Measurements from ENCODE around the gene ADGRV1.
"Not testable (repeated sequence)": the region's sequence is repeated elsewhere in the genome, so short reads cannot be mapped to it uniquely, and the experiment has no call there.

ADGRV1 gene

GRCh38 chr5:91038180-91038808, 479.7 kb downstream of the ADGRV1 start:
- Mint-ChIP-seq H3K4me3 (no peak overlapping the region), H3K9me3 (no peaks in the 10 kb centered on the region)

GRCh38 chr5:91041132-91041531, 482.5 kb downstream of the ADGRV1 start:
- not testable (repeated sequence) for H3K4me3 Mint-ChIP-seq, H3K27ac Mint-ChIP-seq, H3K36me3 Mint-ChIP-seq, H3K27me3 Mint-ChIP-seq, H3K9me3 Mint-ChIP-seq, H3K4me1 Mint-ChIP-seq

More at GRCh38 chr5:91038180-91038808, 479.7 kb downstream of the ADGRV1 start:
- Mint-ChIP-seq H3K36me3 (no peaks in the 10 kb centered on the region), H3K27me3 (peaks cover 4% of the 10 kb centered on the region), H3K4me1 (no peaks in the 10 kb centered on the region), H3K27ac (no peak overlapping the region)

DNA sequence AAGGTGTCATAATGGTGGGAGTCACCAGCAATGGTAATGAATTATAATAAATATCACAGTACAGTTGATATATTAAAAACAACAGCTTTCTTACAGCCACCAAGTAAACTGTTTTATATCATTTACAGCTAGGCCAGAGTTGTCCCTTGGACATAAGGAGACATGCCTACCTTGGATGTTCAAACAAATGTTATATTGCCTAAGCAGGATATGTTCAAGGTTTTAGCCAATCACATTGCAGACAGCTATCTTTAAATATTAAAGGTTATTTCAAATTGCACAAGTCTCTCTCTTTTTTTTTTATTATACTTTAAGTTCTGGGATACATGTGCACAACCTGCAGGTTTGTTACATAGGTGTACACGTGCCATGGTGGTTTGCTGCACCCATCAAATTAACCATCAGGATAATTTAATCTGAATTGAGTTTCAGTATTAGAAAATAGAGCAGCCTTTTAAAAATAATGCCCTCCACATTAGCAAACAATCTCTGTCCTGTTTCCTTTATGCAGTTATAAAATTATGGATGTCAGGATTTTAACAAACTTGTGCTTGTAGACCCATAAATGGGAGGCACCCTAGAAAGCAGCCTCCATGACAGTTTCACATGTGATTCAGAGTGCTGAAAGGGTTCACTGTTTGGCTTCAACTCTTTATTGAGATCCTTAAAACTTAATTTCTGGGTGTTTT, 483.8 kb downstream of the ADGRV1 start:
- H3K4me3 Mint-ChIP-seq: no peak overlapping the region
- H3K9me3 Mint-ChIP-seq: no peaks in the 10 kb centered on the region
- H3K27ac Mint-ChIP-seq: no peak overlapping the region
- H3K4me1 Mint-ChIP-seq: no peaks in the 10 kb centered on the region
- peaks cover 4% of the 10 kb centered on the region for H3K27me3 Mint-ChIP-seq
- no peaks in the 10 kb centered on the region for H3K36me3 Mint-ChIP-seq

DNA sequence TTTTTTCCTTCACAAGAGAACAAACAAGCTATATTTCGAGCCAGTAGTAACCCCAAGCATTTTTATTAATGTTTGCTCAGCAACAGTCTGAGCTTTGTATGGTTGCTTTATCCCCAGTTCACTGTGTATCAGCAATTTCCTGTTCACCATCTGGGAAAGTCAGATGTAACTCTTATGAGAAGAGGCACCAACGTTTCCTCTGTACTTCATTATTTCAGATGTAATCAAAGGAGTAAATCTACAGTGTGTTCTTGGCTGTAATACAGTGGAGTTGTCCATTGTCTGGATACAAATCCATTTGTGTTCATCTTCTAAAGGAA, 484.3 kb downstream of the ADGRV1 start:
- Mint-ChIP-seq H3K27me3 (peaks cover 4% of the 10 kb centered on the region), H3K36me3 (no peaks in the 10 kb centered on the region), H3K4me3 (no peak overlapping the region), H3K4me1 (no peaks in the 10 kb centered on the region), H3K27ac (no peak overlapping the region), H3K9me3 (no peaks in the 10 kb centered on the region)

GRCh38 chr5:91048073-91048472, 489.5 kb downstream of the ADGRV1 start:
- H3K4me1 Mint-ChIP-seq: no peaks in the 10 kb centered on the region
- no peaks in the 10 kb centered on the region for H3K36me3 Mint-ChIP-seq
- no peak overlapping the region for H3K4me3 Mint-ChIP-seq
- peaks cover 7% of the 10 kb centered on the region for H3K27me3 Mint-ChIP-seq
- H3K27ac Mint-ChIP-seq: no peak overlapping the region
- no peaks in the 10 kb centered on the region for H3K9me3 Mint-ChIP-seq

GRCh38 chr5:91049112-91049511, 490.5 kb downstream of the ADGRV1 start:
- peaks cover 11% of the 10 kb centered on the region for H3K27me3 Mint-ChIP-seq
- no peaks in the 10 kb centered on the region for H3K4me1 Mint-ChIP-seq

DNA sequence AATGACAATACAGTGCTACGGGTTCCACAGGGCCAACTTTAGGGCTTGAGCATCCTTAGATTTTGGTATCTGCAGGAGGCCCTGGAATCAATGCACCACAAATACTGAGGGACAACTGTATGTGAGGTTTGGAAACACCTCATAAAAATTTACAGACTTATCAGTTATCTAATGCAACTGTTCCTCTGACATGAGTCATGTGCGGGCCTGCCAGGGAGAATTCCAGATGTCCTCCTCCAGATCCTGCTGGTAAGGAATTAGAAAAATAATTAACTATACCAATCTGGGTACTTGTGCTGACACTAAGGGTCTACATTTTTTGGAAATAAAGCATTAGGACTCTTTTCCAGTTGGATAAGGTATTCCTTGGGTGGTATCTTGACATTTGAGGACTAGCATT, 491.2 kb downstream of the ADGRV1 start:
- Mint-ChIP-seq H3K27ac (no peak overlapping the region), H3K27me3 (peaks cover 12% of the 10 kb centered on the region), H3K4me3 (no peak overlapping the region), H3K36me3 (no peaks in the 10 kb centered on the region), H3K9me3 (no peaks in the 10 kb centered on the region), H3K4me1 (no peaks in the 10 kb centered on the region)

More at GRCh38 chr5:91049112-91049511, 490.5 kb downstream of the ADGRV1 start:
- no peaks in the 10 kb centered on the region for H3K9me3 Mint-ChIP-seq
- no peak overlapping the region for H3K27ac Mint-ChIP-seq
- no peak overlapping the region for H3K4me3 Mint-ChIP-seq
- no peaks in the 10 kb centered on the region for H3K36me3 Mint-ChIP-seq

DNA sequence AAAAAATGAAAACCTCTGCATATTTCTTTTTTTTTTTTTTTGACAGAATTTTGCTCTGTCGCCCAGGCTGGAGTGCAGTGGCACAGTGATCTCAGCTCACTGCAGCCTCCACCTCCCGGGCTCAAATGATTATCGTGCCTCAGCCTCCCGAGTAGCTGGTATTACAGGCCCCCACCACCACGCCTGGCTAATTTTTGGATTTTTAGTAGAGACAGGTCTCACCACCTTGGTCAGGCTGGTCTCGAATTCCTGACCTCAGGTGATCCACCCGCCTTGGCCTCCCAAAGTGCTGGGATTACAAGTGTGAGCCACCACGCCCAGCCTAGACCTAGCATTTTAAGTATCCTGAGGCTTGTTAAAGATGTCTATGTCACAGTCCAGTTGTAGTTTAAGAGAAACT, 493.8 kb downstream of the ADGRV1 start:
- H3K27me3 Mint-ChIP-seq, H3K27ac Mint-ChIP-seq, H3K4me3 Mint-ChIP-seq, H3K4me1 Mint-ChIP-seq, H3K36me3 Mint-ChIP-seq, H3K9me3 Mint-ChIP-seq: not testable (repeated sequence)

GRCh38 chr5:91052977-91053740, 494.6 kb downstream of the ADGRV1 start:
- Mint-ChIP-seq H3K9me3 (no peaks in the 10 kb centered on the region), H3K4me1 (no peaks in the 10 kb centered on the region), H3K36me3 (no peaks in the 10 kb centered on the region), H3K27me3 (peaks cover 10% of the 10 kb centered on the region), H3K4me3 (no peak overlapping the region), H3K27ac (no peak overlapping the region)

DNA sequence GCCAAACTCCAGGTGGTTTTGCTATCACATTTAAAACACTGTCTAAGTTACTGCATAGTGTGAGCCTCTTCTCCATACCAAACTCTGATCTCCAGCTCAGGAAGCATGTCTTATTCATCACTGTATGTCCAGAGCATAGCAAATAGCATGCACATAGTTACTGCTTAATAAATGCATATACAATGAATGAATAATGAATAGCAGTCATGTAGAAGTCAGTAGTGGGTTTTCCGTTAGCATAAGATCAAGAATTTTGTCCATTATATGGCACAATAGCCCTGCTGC, 495.1 kb downstream of the ADGRV1 start:
- Mint-ChIP-seq H3K27me3 (peaks cover 10% of the 10 kb centered on the region), H3K36me3 (no peaks in the 10 kb centered on the region), H3K4me3 (no peak overlapping the region), H3K9me3 (no peaks in the 10 kb centered on the region), H3K27ac (no peak overlapping the region), H3K4me1 (peaks cover 3% of the 10 kb centered on the region)

- H3K36me3 Mint-ChIP-seq: no peaks in the 10 kb centered on the region
- no peaks in the 10 kb centered on the region for H3K9me3 Mint-ChIP-seq
- peaks cover 25% of the 10 kb centered on the region for H3K4me1 Mint-ChIP-seq
- H3K27me3 Mint-ChIP-seq: peaks cover 8% of the 10 kb centered on the region
- H3K4me3 Mint-ChIP-seq: no peak overlapping the region
- no peak overlapping the region for H3K27ac Mint-ChIP-seq
Observed at GRCh38 chr5:91058155-91058554, 499.6 kb downstream of the ADGRV1 start.

- H3K9me3 Mint-ChIP-seq: no peaks in the 10 kb centered on the region
- H3K27ac Mint-ChIP-seq: peak overlapping the region; percentile 33
- H3K4me3 Mint-ChIP-seq: peak overlapping the region; percentile 33
- peaks cover 6% of the 10 kb centered on the region for H3K27me3 Mint-ChIP-seq
- peaks cover 25% of the 10 kb centered on the region for H3K4me1 Mint-ChIP-seq
- no peaks in the 10 kb centered on the region for H3K36me3 Mint-ChIP-seq
Observed at GRCh38 chr5:91058575-91058974, 500.0 kb downstream of the ADGRV1 start.

DNA sequence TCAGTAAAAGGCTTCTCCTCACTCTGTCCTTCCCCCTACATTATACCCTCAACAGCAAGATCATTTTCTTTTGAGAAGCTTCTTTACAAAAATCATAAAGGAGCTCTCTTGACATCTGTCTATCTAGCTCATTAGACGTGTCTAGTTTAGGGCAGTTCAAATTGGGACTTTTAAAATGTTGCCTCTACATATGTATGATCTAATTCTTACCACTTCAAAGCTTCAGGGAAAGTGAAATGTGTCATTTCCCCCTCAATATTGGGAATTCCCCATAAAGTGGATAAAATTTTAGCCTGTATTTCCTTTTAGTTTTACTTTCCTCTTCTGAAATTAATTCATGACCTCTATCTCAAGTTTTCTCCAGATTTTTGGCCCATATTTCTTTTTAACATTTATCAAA, 500.8 kb downstream of the ADGRV1 start:
- H3K4me1 Mint-ChIP-seq: peaks cover 25% of the 10 kb centered on the region
- no peaks in the 10 kb centered on the region for H3K9me3 Mint-ChIP-seq
- H3K27me3 Mint-ChIP-seq: peaks cover 4% of the 10 kb centered on the region
- no peaks in the 10 kb centered on the region for H3K36me3 Mint-ChIP-seq
- H3K27ac Mint-ChIP-seq: peak overlapping the region; percentile 1
- peak overlapping the region; percentile 33 for H3K4me3 Mint-ChIP-seq

DNA sequence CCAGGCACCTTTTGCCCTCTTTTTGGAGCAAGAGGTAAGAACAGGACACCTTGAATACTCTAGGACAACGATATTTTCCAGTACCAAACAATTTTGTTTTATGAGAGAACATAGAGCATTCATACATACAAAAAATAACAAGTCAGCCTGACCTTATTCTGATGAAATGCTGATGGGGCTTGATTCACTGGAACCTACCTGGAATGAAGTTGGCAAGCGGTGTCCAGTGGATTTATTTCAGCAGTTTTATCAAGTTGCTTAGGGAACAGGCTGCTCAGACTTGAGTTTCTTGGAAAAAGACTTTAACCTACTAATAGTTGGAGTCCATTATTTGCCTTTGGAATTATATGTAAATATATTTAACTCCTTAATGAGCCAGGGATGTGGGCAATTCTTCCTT, 502.5 kb downstream of the ADGRV1 start:
- peaks cover 1% of the 10 kb centered on the region for H3K27me3 Mint-ChIP-seq
- peaks cover 25% of the 10 kb centered on the region for H3K4me1 Mint-ChIP-seq
- H3K36me3 Mint-ChIP-seq: no peaks in the 10 kb centered on the region
- no peaks in the 10 kb centered on the region for H3K9me3 Mint-ChIP-seq
- H3K4me3 Mint-ChIP-seq: no peak overlapping the region
- H3K27ac Mint-ChIP-seq: no peak overlapping the region

DNA sequence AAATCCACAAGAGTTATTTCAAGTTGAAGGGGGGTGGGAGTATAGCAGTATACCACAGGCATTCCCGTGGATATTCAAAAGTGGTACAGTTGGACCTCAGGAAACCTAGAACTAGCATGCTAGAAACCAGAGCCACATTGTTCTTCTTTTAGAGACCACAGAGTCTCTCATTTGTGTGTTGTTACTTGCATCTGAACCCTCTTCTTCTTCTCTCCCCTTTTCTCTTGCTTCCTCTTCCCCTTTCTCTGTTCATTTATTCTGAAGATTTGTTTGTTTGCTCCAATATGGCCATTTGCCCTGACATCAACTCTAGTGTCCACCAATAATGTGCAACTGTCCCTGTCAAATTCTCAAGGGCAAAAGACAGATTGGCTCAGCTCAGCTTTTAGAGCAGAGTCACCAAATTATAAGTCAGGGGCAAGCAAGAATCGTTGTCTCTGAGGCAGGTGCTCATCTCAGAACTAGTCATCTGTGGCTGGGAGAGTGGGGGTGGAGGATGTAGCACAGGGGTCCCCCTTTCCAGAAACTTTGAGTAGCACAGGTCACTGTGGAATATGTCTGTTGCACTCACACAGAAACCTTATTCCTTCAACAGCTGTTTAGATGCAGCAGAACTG, 503.5 kb downstream of the ADGRV1 start:
- Mint-ChIP-seq H3K4me1 (peaks cover 25% of the 10 kb centered on the region), H3K36me3 (no peaks in the 10 kb centered on the region), H3K27ac (no peak overlapping the region), H3K4me3 (no peak overlapping the region), H3K9me3 (no peaks in the 10 kb centered on the region), H3K27me3 (peaks cover 6% of the 10 kb centered on the region)

DNA sequence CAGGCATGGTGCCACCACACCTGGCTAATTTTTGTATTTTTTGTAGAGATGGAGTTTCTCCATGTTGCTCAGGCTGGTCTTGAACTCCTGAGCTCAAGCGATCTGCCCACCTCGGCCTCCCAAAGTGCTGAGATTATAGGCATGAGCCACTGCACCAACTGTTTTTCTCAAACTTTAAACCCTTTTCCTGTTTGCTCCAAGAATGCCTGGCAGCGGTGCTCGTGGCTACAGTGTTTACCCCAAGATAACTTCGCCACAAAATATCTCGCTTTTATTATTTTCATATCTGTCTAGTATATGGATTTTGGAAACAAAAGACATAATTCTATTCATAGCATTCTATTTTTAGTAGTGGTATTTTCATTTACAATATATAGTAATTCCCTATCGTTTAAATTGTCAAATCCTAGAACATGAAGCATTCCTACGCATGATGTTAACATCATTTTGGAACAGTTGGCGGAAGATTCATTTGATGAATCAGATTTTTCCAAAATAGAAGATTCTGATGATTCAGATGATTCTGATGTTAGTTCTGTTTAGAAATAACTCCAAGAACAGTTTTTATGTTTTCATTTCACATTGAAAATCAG, 504.6 kb downstream of the ADGRV1 start:
- H3K27me3 Mint-ChIP-seq, H3K4me3 Mint-ChIP-seq, H3K27ac Mint-ChIP-seq, H3K36me3 Mint-ChIP-seq, H3K9me3 Mint-ChIP-seq: not testable (repeated sequence)
- H3K4me1 Mint-ChIP-seq: peaks cover 25% of the 10 kb centered on the region
